ENCODE results near the gene ARHGAP44.

GRCh38 chr17:12745486-12745885 is 43.8 kb upstream of the ARHGAP44 start:
- TF ChIP-seq MAFF (IDR thresholded peaks at IDR 0.05; ENCODE audit: low read depth, low read length) (no peak), ZNF816 (CRISPR knock-in tag; IDR thresholded peaks at IDR 0.05; ENCODE audit: borderline replicate concordance) (no peak), ZNF780A (CRISPR knock-in tag; IDR thresholded peaks at IDR 0.05) (no peak), MED1 (CRISPR knock-in tag; IDR thresholded peaks at IDR 0.05) (no peak), SRSF9 (IDR thresholded peaks at IDR 0.05; ENCODE audit: borderline replicate concordance, insufficient read depth, low read depth, low read length, poor library complexity, severe bottlenecking) (no peak), MBD4 (IDR thresholded peaks at IDR 0.05; ENCODE audit: borderline replicate concordance, low read length) (no peak), CTCF (CRISPR knock-in tag; IDR thresholded peaks at IDR 0.05) (no peak), JUND (CRISPR knock-in tag; IDR thresholded peaks at IDR 0.05) (no peak), MLXIP (CRISPR knock-in tag; IDR thresholded peaks at IDR 0.05; ENCODE audit: borderline replicate concordance) (no peak), MAZ (IDR thresholded peaks at IDR 0.05; ENCODE audit: borderline replicate concordance, low read depth, low read length) (no peak), MAZ (CRISPR knock-in tag; IDR thresholded peaks at IDR 0.05; ENCODE audit: low read depth) (no peak), PRDM10 (CRISPR knock-in tag; IDR thresholded peaks at IDR 0.05; ENCODE audit: low read depth) (no peak)

Measured in HepG2 (cell line).